ENCODE data around the gene SEC63.

Gene SEC63

DNA sequence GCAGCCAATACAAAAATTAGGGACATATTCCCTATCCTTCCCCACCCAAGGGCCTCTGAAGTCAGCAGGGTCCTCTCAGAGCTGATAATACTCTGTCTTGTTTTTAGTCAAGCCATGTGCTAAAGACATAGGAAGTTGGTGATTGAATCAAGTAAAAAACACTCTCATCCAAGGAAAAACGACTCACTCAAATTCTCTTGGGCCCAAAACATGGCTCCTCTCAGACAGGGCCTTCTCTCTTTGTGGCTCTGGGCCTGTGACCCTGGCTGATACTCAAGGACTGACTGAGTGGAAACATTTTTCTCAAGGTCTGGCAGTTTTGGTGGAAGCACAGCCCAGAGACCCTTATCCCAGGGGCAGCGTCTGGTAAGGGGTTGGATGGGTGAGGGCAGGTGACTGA is 127.9 kb downstream of the SEC63 start:
- DNase-seq: no peak
- H3K23ac ChIP-seq (ENCODE audit: low read length): no peak overlapping the region
- no peak overlapping the region for H4K8ac ChIP-seq (ENCODE audit: low read depth, low read length)
- H3K79me1 ChIP-seq (ENCODE audit: low read length): no peaks in the 10 kb centered on the region
- H3K4me1 ChIP-seq (ENCODE audit: control insufficient read depth, low read depth, low read length): no peaks in the 10 kb centered on the region
- H2BK5ac ChIP-seq (ENCODE audit: low read length): no peak overlapping the region
- no peak overlapping the region for H3K4ac ChIP-seq (ENCODE audit: low read depth, low read length)
- H3K56ac ChIP-seq (ENCODE audit: low read length): no peak overlapping the region
- no peak overlapping the region for H2AK5ac ChIP-seq (ENCODE audit: low read length)
- H3K27me3 ChIP-seq (ENCODE audit: insufficient read depth, low read length, poor library complexity): no peaks in the 10 kb centered on the region
- H3K18ac ChIP-seq (ENCODE audit: low read length): no peak overlapping the region
- no peak overlapping the region for H3K27ac ChIP-seq (ENCODE audit: low read depth, low read length)
- H3K79me2 ChIP-seq (ENCODE audit: control insufficient read depth, insufficient read depth, low read length): no peaks in the 10 kb centered on the region
- H3K4me2 ChIP-seq (ENCODE audit: low read length): no peak overlapping the region
- H4K5ac ChIP-seq (ENCODE audit: low read length): no peak overlapping the region
- H2BK15ac ChIP-seq (replicated peaks; ENCODE audit: low read depth): no peak overlapping the region
- H2BK120ac ChIP-seq (ENCODE audit: low read depth, low read length): no peak overlapping the region
- H3K36me3 ChIP-seq (ENCODE audit: control insufficient read depth, insufficient read depth, low read length): no peaks in the 10 kb centered on the region
- H3K4me3 ChIP-seq (ENCODE audit: low read length): no peak overlapping the region
- no CpG with 5 or more reads among the region's 2 CpGs for WGBS (ENCODE audit: extremely low coverage, insufficient coverage, low lambda C conversion rate)
- H3K9ac ChIP-seq (ENCODE audit: low read length): no peak overlapping the region

DNA sequence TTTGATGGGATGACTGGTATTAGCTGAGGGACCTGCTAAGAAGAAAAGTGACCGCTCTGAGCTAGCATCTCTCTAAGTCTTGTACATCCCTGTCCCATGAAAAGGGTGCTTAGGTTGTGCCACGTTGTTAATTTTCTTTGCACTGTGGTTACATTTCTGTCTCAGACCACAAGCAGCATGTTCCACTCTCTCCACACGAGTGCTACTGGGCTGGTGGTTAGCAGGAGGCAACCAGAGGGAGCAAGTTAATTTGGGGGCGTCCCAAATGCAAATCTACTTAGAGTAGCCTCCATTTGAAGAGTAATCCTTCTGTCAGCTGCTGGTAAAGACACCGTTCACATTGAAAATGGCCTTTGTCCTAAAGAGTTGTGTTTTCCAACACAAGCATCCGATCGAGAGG is 130.5 kb downstream of the SEC63 start:
- Histone ChIP-seq H4K5ac (ENCODE audit: low read length) (no peak overlapping the region), H3K9ac (ENCODE audit: low read length) (no peak overlapping the region), H3K56ac (ENCODE audit: low read length) (no peak overlapping the region), H3K79me1 (ENCODE audit: low read length) (no peaks in the 10 kb centered on the region), H3K4me2 (ENCODE audit: low read length) (no peak overlapping the region), H3K18ac (ENCODE audit: low read length) (no peak overlapping the region), H3K23ac (ENCODE audit: low read length) (no peak overlapping the region), H3K27ac (ENCODE audit: low read depth, low read length) (no peak overlapping the region), H2BK120ac (ENCODE audit: low read depth, low read length) (no peak overlapping the region), H2AK5ac (ENCODE audit: low read length) (no peak overlapping the region), H3K79me2 (ENCODE audit: control insufficient read depth, insufficient read depth, low read length) (no peaks in the 10 kb centered on the region), H3K36me3 (ENCODE audit: control insufficient read depth, insufficient read depth, low read length) (no peaks in the 10 kb centered on the region), H3K27me3 (ENCODE audit: insufficient read depth, low read length, poor library complexity) (no peaks in the 10 kb centered on the region), H3K4ac (ENCODE audit: low read depth, low read length) (no peak overlapping the region), H4K8ac (ENCODE audit: low read depth, low read length) (no peak overlapping the region), H2BK5ac (ENCODE audit: low read length) (no peak overlapping the region), H3K4me3 (ENCODE audit: low read length) (no peak overlapping the region), H2BK15ac (replicated peaks; ENCODE audit: low read depth) (no peak overlapping the region), H3K4me1 (ENCODE audit: control insufficient read depth, low read depth, low read length) (no peaks in the 10 kb centered on the region)
- no peak for DNase-seq
- WGBS (ENCODE audit: extremely low coverage, insufficient coverage, low lambda C conversion rate): no CpG with 5 or more reads among the region's 7 CpGs

DNA sequence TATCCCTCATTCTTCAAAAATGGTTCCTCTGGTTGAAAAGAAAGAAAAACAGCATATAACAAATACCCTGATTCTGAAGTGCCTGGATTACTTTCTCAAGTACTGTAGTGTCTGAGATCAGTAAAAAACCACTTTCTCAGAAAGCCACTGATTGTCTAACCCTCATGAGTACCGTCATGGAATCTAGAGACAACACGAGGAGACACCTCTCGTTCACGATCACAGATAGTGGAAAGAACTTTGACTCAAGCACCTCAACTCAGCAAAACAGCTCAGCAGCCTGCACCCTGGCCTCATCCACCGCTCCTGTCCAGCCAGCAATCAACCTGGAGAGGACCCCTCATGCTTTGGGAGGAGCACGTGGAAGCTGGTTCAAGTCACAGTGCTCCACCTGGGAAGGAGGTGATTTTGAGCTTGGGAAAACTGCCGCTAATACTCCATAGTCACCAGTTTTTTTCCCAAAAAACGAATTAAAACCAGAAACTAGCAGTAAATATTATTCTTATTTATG is 134.9 kb downstream of the SEC63 start:
- Histone ChIP-seq H2BK15ac (replicated peaks; ENCODE audit: low read depth) (no peak overlapping the region), H3K4me1 (ENCODE audit: control insufficient read depth, low read depth, low read length) (peaks cover 5% of the 10 kb centered on the region), H3K4me2 (ENCODE audit: low read length) (no peak overlapping the region), H3K36me3 (ENCODE audit: control insufficient read depth, insufficient read depth, low read length) (no peaks in the 10 kb centered on the region), H3K4ac (ENCODE audit: low read depth, low read length) (no peak overlapping the region), H3K18ac (ENCODE audit: low read length) (no peak overlapping the region), H3K27ac (ENCODE audit: low read depth, low read length) (no peak overlapping the region), H2BK5ac (ENCODE audit: low read length) (no peak overlapping the region), H4K5ac (ENCODE audit: low read length) (no peak overlapping the region), H2BK120ac (ENCODE audit: low read depth, low read length) (no peak overlapping the region), H3K4me3 (ENCODE audit: low read length) (no peak overlapping the region), H3K9ac (ENCODE audit: low read length) (no peak overlapping the region), H3K79me2 (ENCODE audit: control insufficient read depth, insufficient read depth, low read length) (no peaks in the 10 kb centered on the region), H3K23ac (ENCODE audit: low read length) (no peak overlapping the region), H3K79me1 (ENCODE audit: low read length) (no peaks in the 10 kb centered on the region), H2AK5ac (ENCODE audit: low read length) (no peak overlapping the region), H3K56ac (ENCODE audit: low read length) (no peak overlapping the region), H4K8ac (ENCODE audit: low read depth, low read length) (no peak overlapping the region), H3K27me3 (ENCODE audit: insufficient read depth, low read length, poor library complexity) (no peaks in the 10 kb centered on the region)
- DNase-seq: no peak
- no CpG with 5 or more reads among the region's 8 CpGs for WGBS (ENCODE audit: extremely low coverage, insufficient coverage, low lambda C conversion rate)

DNA sequence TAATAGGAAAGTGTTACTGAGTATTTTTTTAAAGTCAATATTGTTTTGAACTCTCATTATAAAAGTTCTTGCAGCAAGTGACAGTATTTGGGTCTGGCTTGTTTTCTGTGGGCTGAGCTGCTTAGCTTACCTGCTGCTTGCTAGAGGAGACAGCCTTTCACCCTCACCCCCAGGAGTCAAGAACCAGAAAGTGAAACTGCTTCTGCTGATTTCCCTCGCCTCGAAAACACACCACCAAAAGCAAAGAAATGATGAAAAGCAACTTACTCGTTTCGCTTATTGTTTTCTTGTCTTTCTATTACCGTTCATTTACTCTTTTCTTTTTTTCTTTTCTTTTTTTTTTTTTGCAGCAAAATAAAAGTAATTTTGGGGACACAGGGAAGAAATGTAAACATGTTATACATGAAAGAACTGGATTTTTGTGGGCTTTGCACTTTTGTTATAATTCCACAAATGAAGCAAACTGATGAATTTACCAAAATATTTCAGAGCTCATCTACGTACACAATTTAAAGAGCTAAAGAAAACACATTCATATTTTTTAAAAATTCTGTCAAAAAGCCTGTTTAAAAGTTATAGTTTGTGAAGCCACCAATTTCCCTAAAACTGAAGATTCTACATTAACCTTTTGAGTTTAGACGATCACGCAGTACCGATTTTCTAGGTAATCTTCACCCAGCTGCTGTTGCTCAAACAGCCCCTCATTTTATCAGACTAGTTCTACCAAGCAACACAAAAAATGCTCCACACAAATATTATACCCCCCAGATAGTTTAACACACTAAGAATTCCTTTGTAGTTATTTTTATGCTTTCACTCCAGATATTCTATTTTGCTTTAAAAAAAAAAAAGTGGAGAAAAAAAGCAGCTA is 135.6 kb downstream of the SEC63 start:
- peaks cover 5% of the 10 kb centered on the region for H3K4me1 ChIP-seq (ENCODE audit: control insufficient read depth, low read depth, low read length)
- H2BK5ac ChIP-seq (ENCODE audit: low read length): no peak overlapping the region
- H3K23ac ChIP-seq (ENCODE audit: low read length): no peak overlapping the region
- no peak overlapping the region for H3K4ac ChIP-seq (ENCODE audit: low read depth, low read length)
- H2BK15ac ChIP-seq (replicated peaks; ENCODE audit: low read depth): no peak overlapping the region
- H3K27ac ChIP-seq (ENCODE audit: low read depth, low read length): no peak overlapping the region
- no peak overlapping the region for H3K56ac ChIP-seq (ENCODE audit: low read length)
- H3K79me1 ChIP-seq (ENCODE audit: low read length): no peaks in the 10 kb centered on the region
- no peak for DNase-seq
- no peak overlapping the region for H3K4me2 ChIP-seq (ENCODE audit: low read length)
- no peaks in the 10 kb centered on the region for H3K79me2 ChIP-seq (ENCODE audit: control insufficient read depth, insufficient read depth, low read length)
- no peaks in the 10 kb centered on the region for H3K36me3 ChIP-seq (ENCODE audit: control insufficient read depth, insufficient read depth, low read length)
- no peak overlapping the region for H3K9ac ChIP-seq (ENCODE audit: low read length)
- H4K8ac ChIP-seq (ENCODE audit: low read depth, low read length): no peak overlapping the region
- H3K18ac ChIP-seq (ENCODE audit: low read length): no peak overlapping the region
- H3K4me3 ChIP-seq (ENCODE audit: low read length): no peak overlapping the region
- H3K27me3 ChIP-seq (ENCODE audit: insufficient read depth, low read length, poor library complexity): no peaks in the 10 kb centered on the region
- no peak overlapping the region for H4K5ac ChIP-seq (ENCODE audit: low read length)
- H2BK120ac ChIP-seq (ENCODE audit: low read depth, low read length): no peak overlapping the region
- WGBS (ENCODE audit: extremely low coverage, insufficient coverage, low lambda C conversion rate): no CpG with 5 or more reads among the region's 9 CpGs
- H2AK5ac ChIP-seq (ENCODE audit: low read length): no peak overlapping the region

DNA sequence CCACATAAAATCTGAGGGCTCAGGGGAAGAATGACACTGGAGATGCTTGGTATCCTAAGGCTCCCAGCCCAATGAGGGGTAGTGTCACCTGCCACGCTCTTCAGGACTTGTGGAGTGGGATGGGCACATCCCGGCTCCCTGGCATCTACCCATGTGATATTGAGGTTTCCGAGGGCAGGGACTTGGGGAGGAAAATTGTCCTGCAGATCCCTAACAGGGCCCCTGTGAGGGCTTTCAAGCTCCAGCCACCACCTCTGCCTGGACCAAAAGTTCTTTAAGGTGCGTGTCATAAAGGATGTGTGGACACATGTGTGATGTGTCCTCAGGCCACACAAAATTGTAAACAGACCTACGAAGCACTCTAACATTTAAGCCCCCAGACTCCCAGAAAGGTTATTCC is 136.4 kb downstream of the SEC63 start:
- Histone ChIP-seq H3K9ac (ENCODE audit: low read length) (no peak overlapping the region), H3K23ac (ENCODE audit: low read length) (no peak overlapping the region), H3K18ac (ENCODE audit: low read length) (no peak overlapping the region), H2BK120ac (ENCODE audit: low read depth, low read length) (no peak overlapping the region), H3K79me1 (ENCODE audit: low read length) (no peaks in the 10 kb centered on the region), H2BK5ac (ENCODE audit: low read length) (no peak overlapping the region), H4K5ac (ENCODE audit: low read length) (no peak overlapping the region), H3K4ac (ENCODE audit: low read depth, low read length) (no peak overlapping the region), H4K8ac (ENCODE audit: low read depth, low read length) (no peak overlapping the region), H3K36me3 (ENCODE audit: control insufficient read depth, insufficient read depth, low read length) (no peaks in the 10 kb centered on the region), H2BK15ac (replicated peaks; ENCODE audit: low read depth) (no peak overlapping the region), H3K27ac (ENCODE audit: low read depth, low read length) (no peak overlapping the region), H3K56ac (ENCODE audit: low read length) (no peak overlapping the region), H3K4me3 (ENCODE audit: low read length) (no peak overlapping the region), H3K4me2 (ENCODE audit: low read length) (no peak overlapping the region), H3K27me3 (ENCODE audit: insufficient read depth, low read length, poor library complexity) (no peaks in the 10 kb centered on the region), H3K4me1 (ENCODE audit: control insufficient read depth, low read depth, low read length) (peaks cover 5% of the 10 kb centered on the region), H2AK5ac (ENCODE audit: low read length) (no peak overlapping the region), H3K79me2 (ENCODE audit: control insufficient read depth, insufficient read depth, low read length) (no peaks in the 10 kb centered on the region)
- WGBS (ENCODE audit: extremely low coverage, insufficient coverage, low lambda C conversion rate): no CpG with 5 or more reads among the region's 5 CpGs
- no peak for DNase-seq

All from mesendoderm (in vitro differentiated cells).